GM13977 (cell line): Measurements from ENCODE around the gene ZNF396.

ENCODE experiments used
- DNase-seq: peaks from one replicate; pipeline ENCODE4 v3.0.0; 2012; ENCODE audit warnings: low spot score
- CTCF ChIP-seq: IDR thresholded peaks from 2 replicates; pipeline ENCODE4 v1.5.1; 2012; ENCODE audit warnings: mild to moderate bottlenecking, control low read depth; ENCODE audit not compliant: insufficient read depth; ENCODE audit errors: extremely low read depth, missing control alignments
- in situ Hi-C: fragments of 300-500 bp; cut with MboI; formaldehyde crosslinking; loops from one replicate; pipeline ENCODE4 v1.12.0; 2022; ENCODE audit warnings: low sequenced_read_pairs, low pct_unique_long_range_greater_than_20kb, mixed read lengths, inconsistent platforms; ENCODE audit not compliant: unreplicated experiment

The ZNF396 gene

GRCh38 chr18:35324926-35325655 lies 52.0 kb downstream of the ZNF396 start:
- in situ Hi-C loops: no loop called here
- TF ChIP-seq CTCF: no peak
- no peak for DNase-seq

DNA sequence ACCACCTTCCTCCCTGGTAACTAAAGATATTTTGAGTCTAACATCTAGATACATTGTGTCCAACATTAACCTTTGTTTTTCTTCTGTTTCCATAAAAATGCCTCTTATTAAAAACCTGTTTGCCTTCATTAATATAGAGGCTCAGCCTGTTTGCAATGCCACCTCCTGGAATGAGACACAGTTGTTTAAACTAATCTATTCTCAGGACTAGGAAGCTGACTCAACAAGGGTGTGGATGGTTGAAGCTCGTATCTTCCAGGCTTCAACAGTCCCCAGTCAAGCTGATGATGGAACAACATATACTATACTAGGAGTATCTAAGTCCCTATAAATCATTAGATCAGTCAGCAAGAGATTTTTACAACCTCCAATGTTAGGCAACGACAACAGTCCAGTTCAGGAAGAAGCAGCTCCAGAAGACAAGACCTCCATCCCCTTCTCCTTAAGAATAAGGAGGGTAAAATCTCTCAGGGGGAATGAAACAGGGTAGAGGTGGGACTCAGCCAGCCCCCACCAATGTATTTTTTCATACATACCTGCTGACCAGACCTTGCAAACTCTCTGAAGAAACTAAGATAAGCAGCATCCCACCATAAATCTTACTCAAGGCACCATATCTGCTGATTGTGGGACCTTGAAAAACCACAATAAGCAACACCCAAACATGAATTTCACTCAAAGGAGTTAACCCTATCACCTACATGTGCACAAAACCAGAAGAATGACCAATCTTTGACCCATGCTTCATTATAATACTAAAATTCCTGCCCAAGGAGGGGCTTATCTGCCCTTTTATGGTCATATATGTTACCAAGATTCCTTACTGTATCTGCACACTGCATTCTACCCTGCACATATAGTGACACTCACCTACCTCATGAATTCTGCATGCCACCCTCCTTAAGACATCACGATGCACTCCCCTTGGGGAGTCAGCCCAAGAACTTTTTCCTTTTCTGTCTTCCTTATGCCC lies 54.4 kb downstream of the ZNF396 start:
- no peak for DNase-seq
- in situ Hi-C loops: no loop called here
- no peak for TF ChIP-seq CTCF
